Activated effector memory CD4-positive, alpha-beta T cell treated with anti-CD3 and anti-CD28 coated beads, Interleukin-2, amount 50 U/mL, for 16 hours (primary cell): ENCODE data around the gene TBXA2R.
A peak's percentile ranks its signal among the peaks of the same experiment; 100 is the strongest.
"Not testable (repeated sequence)": the region's sequence is repeated elsewhere in the genome, so short reads cannot be mapped to it uniquely, and the experiment has no call there.

ENCODE experiments used
- DNase-seq: peaks from one replicate; pipeline ENCODE4 v3.0.0-alpha.2; 2020

TBXA2R gene

GRCh38 chr19:3604227-3604986, 2.3 kb downstream of the TBXA2R start:
- DNase-seq = no peak

DNA sequence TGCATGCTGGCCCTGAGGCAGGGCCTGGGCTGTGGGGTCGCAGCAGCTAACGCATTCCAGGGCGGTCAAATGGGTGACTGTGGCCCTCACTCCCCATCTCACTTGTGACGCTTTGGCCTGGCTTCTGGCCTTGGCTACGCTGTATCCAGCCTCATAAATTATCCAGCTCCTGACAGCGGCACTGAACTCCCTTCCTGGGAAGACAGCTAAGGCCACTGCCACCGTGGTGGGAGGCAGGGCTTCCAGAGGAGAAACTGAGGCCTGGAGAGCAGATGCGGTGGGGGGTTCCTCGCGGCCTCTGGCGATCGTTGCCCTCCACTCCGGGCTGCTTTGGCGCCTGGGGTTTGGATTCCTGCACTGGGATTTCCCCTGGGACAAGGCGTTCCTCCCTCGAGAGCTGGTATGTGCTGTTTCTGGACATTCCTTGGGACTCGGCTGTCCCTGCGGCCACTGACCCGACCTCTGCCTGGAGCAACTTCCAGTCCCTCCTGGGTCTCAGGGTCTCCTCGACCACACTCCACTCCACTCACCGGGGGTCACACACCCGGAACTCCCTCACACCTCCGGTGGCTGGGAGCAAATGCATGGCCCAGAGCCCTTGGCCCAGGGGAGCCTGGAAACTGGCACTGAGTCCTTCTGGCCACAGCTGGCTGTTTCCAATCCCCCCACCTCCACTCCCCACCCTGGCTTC, 3.4 kb downstream of the TBXA2R start:
- no peak for DNase-seq

DNA sequence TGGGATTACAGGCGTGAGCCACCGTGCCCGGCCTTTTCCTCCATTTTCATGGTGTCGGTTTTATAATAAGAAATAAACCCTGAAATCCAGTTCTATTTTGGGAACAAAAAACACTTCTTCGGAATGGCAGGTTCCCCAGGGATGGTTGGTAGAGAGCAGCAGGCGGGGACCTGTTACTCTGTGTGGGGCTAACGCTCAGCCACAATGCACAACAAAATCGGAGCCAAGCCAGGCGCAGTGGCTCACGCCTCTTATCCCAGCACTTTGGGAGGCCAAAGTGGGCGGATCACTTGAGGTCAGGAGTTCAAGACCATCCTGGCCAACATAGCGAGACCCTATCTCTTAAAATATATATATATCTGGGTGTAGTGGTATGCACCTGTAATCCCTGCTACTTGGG, 5.7 kb downstream of the TBXA2R start:
- no peak for DNase-seq

- DNase-seq = no peak
These were observed 6.9 kb downstream of the TBXA2R start for GRCh38 chr19:3599776-3600187.

DNA sequence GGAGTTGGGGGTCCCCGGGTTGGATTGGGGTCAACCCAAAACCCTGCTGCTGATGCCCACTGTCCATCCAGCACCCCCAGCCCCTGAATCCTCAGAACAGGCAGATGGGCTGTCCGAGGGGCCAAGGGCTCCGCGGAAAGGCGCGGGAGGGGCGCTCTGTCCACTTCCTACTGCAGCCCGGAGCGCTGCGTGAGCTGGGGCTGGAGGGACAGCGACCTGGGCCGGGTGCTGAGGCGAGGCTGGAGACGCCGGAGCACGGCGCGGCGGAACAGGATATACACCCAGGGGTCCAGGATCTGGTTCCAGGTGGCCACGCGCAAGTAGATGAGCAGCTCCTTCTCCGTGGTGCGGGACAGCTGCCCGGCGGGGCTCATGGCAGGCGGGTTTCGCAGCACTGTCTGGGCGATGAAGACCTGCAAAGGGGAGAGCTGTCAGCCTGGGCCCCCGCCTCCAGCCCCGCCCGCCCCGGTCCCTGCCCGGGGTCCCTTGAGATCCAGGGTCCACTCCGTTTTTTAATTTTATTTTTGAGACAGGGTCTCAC, 11.1 kb downstream of the TBXA2R start:
- no peak for DNase-seq

DNA sequence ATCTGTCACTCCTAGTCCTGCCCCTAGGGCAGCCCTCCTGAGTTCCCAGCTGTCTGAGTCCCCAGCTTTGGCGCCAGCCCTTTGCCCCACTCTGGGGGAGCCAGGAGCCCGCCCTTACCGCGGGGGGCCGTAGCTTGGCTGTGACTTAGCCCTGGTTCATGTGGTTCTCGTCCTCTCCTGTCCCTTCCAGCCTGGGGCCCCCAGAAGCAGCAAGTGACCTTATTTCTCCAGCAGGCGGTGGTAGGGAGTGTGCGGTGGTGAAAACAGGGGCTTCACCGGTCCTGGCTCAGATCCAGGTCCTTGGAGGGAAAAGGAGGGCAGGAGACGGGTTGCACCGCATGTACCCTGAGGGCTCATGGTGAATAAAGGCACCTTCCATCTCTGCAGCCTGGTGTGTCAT, 13.5 kb downstream of the TBXA2R start:
- DNase-seq = no peak

GRCh38 chr19:3591876-3592613, 14.6 kb downstream of the TBXA2R start:
- no peak for DNase-seq

GRCh38 chr19:3590991-3591659, 15.6 kb downstream of the TBXA2R start:
- DNase-seq = no peak

GRCh38 chr19:3589949-3590348, 16.7 kb downstream of the TBXA2R start:
- no peak for DNase-seq

- DNase-seq = no peak
These were observed 17.2 kb downstream of the TBXA2R start for GRCh38 chr19:3589439-3589838.

DNA sequence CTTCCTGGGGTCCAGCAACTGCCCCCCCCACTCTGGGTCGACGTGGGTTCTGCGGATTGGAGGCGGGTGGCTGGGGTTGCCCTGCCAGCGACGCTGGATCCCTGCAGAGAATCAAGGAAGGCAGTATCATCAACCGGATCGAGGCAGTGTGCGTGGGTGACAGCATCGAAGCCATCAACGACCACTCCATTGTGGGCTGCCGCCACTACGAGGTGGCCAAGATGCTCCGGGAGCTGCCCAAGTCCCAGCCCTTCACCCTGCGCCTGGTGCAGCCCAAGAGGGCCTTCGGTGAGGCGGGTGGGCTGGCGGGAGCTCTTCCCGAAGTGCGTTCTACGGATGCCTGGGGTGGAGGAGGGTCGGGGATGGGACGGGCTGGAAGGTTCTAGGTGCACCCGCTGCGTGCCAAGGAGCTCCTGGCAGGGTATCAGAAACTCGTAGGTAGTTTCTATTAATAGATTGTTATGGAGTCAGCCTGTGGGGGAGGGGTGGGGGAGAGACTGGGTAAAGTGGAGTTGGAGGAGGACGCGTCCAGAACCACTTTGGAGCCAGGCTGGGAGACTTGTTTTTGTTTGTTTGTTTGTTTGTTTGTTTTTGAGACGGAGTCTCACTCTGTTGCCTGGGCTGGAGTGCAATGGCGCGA, 19.8 kb downstream of the TBXA2R start:
- no peak for DNase-seq

DNA sequence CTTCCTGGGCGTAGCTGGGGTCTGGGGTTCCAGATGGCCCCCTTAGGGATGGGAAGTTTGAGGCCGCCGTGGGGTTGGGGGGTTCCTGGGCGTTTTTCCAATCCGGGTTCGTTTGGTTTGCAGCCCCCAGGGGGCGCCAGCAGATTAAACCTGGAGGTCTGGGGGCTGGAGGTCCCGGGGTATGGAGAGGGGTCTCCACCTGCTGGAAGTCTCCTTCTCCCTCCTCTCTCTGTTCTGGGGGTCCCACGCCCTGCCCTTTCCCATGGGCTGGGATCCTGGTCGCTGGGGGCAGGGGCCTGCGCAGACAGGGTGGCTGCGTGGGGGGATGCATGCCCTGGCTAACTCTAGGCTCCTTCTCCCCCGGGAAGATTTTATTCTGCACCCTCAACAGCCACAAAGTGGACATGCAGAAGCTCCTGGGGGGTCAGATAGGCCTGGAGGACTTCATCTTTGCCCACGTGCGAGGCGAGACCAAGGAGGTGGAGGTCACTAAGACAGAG, 20.5 kb downstream of the TBXA2R start:
- peak; percentile 77 for DNase-seq

GRCh38 chr19:3585301-3586126, 21.2 kb downstream of the TBXA2R start, which contains the start of gene GIPC3:
TSS of gene GIPC3 (plus strand) at chr19:3585478. CDS start at chr19:3585598, 120 bp downstream.
- no peak for DNase-seq

- DNase-seq = not testable (repeated sequence)
These were observed 22.5 kb downstream of the TBXA2R start for GRCh38 chr19:3584036-3584802.

DNA sequence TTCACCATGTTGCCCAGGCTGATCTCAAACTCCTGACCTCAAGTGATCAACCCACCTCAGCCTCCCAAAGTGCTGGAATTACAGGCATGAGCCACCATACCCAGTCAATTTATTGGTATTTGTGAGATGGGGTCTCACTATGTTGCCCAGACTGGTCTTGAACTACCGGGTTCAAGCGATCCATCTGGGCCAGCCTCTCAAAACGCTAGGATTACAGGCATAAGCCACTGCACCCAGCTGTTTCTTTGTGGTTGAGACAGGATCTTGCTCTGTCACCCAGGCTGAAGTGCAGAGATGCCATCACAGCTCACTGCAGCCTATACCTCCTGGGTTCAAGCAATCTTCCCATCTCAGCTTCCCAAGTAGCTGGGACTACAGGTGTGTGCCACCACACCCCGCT, 24.9 kb downstream of the TBXA2R start:
- not testable (repeated sequence) for DNase-seq

GRCh38 chr19:3580156-3580934, 26.3 kb downstream of the TBXA2R start:
- DNase-seq = no peak

- no peak for DNase-seq
These were observed 28.3 kb downstream of the TBXA2R start for GRCh38 chr19:3578390-3578789.

GRCh38 chr19:3577723-3578344, 28.8 kb downstream of the TBXA2R start:
- DNase-seq = no peak
